BLaER1 (cell line): ENCODE results near the gene ZNF100.
A peak's percentile ranks its signal among the peaks of the same experiment; 100 is the strongest.
"Not testable (repeated sequence)": the region's sequence is repeated elsewhere in the genome, so short reads cannot be mapped to it uniquely, and the experiment has no call there.

Experiments used
- H3K27ac ChIP-seq: shearing (Covaris generic); formaldehyde crosslinking; 2 replicates; pipeline ENCODE4 v1.8.1; 2022
- H3K27me3 ChIP-seq: shearing (Covaris generic); formaldehyde crosslinking; 2 replicates; pipeline ENCODE4 v1.8.1; 2022
- H3K36me3 ChIP-seq: shearing (Covaris generic); formaldehyde crosslinking; 2 replicates; pipeline ENCODE4 v1.8.1; 2022
- H3K4me1 ChIP-seq: shearing (Covaris generic); formaldehyde crosslinking; 2 replicates; pipeline ENCODE4 v1.8.1; 2022
- H3K4me2 ChIP-seq: shearing (Covaris generic); formaldehyde crosslinking; 2 replicates; pipeline ENCODE4 v1.8.1; 2022
- H3K4me3 ChIP-seq: shearing (Covaris generic); formaldehyde crosslinking; 2 replicates; pipeline ENCODE4 v1.8.1; 2022
- H3K9ac ChIP-seq: shearing (Covaris generic); formaldehyde crosslinking; 2 replicates; pipeline ENCODE4 v1.8.1; 2022
- H3K9me3 ChIP-seq: shearing (Covaris generic); formaldehyde crosslinking; 2 replicates; pipeline ENCODE4 v1.8.1; 2022
- H4K20me1 ChIP-seq: shearing (Covaris generic); formaldehyde crosslinking; 2 replicates; pipeline ENCODE4 v1.8.1; 2022
- Cebpa-rat ChIP-seq: shearing (Covaris generic); IDR thresholded peaks from 2 replicates; pipeline ENCODE4 v1.8.1; 2022

ZNF100 gene

DNA sequence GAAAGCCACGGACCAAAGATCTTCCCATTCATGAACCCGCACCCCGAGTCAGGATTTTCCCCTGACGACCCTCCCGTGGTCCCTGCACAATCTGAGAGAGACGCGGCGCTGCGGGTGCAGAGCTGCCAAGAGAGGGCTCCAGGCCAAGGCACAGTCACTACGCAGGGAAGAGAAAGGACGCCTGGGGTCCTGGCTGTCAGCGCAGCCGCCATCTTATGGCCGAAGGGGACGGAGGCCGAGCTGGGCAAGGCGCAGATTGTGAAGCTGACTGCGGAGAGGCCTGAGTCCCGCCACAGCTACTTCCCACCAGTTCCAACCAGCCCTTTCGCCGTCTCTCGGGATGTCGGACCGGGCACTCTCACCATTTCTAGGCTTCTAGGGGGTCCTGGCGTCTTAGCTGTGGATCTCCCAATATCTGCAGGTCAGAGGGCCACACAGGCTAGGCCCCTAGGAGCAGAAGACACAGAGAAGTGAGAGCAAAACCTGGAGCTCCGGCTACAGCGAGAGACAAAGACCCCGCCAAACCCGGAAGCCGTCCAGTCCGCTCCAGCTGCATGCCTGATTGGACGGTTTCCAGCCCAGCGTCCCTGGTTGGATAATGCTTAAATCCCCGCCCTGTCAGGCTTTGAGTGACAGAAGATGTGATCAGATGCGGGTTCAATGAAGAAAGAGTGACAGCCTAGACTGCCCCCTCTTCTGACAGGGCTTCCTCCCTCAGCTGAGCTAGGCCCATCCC, at the start of gene ZNF100:
ZNF100 (minus strand) TSS at position 515 of the 736 bp plus-strand sequence; CDS start at position 365, 150 bp downstream.
- Histone ChIP-seq H3K4me1 (peaks cover 7% of the 10 kb centered on the region; the same call in 1 of the 2 replicates), H3K27ac (peak within 1 kb of the TSS; percentile 92), H3K9ac (peak within 1 kb of the TSS; percentile 94), H3K4me2 (peak within 1 kb of the TSS; percentile 77), H3K27me3 (no peaks in the 10 kb centered on the region), H3K4me3 (peak within 1 kb of the TSS; percentile 76), H4K20me1 (no peaks in the 10 kb centered on the region), H3K9me3 (peaks cover 49% of the 10 kb centered on the region), H3K36me3 (peaks cover 36% of the 10 kb centered on the region)
- TF ChIP-seq Cebpa-rat, result no peak

DNA sequence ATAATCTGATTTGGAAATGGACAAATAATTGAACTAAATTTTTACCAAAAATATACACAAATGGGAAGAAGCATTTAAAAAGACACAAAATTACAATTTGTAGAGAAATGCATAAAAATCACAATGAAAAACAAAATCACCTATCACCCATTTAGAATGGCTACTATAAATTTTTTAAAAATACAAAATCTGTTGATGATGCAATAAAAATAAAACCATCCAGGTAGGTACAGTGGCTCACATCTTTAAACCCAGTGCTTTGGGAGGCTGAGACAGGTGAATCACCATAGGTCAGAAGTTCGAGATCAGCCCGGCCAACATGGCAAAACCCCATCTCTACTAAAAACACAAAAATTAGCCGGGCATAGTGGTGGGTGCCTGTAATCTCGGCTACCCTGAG, 45.1 kb upstream of the ZNF100 start:
- no peaks in the 10 kb centered on the region for H3K4me1 ChIP-seq
- H3K27me3 ChIP-seq, result no peaks in the 10 kb centered on the region
- H3K36me3 ChIP-seq, result peaks cover 98% of the 10 kb centered on the region
- no peak for TF ChIP-seq Cebpa-rat
- H3K4me2 ChIP-seq, result no peak overlapping the region
- H3K27ac ChIP-seq, result no peak overlapping the region
- peaks cover 98% of the 10 kb centered on the region for H3K9me3 ChIP-seq
- peak overlapping the region; percentile 41; the same call in 1 of the 2 replicates for H3K4me3 ChIP-seq
- H3K9ac ChIP-seq, result no peak overlapping the region
- H4K20me1 ChIP-seq, result no peaks in the 10 kb centered on the region

DNA sequence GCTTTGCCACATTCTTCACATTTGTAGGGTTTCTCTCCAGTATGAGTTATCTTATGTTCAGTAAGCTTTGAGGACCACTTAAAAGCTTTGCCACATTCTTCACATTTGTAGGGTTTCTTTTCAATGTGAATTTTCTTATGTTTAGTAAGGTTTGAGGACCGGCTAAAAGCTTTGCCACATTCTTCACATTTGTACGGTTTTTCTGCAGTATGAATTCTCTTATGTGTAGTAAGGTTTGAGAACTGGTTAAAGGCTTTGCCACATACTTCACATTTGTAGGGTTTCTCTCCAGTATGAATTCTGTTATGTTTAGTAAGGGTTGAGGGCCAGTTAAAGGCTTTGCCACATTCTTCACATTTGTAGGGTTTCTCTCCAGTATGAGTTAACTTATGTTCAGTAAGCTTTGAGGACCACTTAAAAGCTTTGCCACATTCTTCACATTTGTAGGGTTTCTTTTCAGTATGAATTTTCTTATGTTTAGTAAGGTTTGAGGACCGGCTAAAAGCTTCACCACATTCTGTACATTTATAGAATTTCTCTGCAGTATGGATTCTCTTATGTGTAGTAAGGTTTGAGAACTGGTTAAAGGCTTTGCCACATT, 41.1 kb upstream of the ZNF100 start:
- H3K9ac ChIP-seq, H4K20me1 ChIP-seq, H3K4me1 ChIP-seq, H3K27me3 ChIP-seq, H3K27ac ChIP-seq, H3K4me2 ChIP-seq: not testable (repeated sequence)
- peak overlapping the region; percentile 38 for H3K4me3 ChIP-seq
- H3K36me3 ChIP-seq, result peaks cover 88% of the 10 kb centered on the region
- H3K9me3 ChIP-seq, result peaks cover 100% of the 10 kb centered on the region

DNA sequence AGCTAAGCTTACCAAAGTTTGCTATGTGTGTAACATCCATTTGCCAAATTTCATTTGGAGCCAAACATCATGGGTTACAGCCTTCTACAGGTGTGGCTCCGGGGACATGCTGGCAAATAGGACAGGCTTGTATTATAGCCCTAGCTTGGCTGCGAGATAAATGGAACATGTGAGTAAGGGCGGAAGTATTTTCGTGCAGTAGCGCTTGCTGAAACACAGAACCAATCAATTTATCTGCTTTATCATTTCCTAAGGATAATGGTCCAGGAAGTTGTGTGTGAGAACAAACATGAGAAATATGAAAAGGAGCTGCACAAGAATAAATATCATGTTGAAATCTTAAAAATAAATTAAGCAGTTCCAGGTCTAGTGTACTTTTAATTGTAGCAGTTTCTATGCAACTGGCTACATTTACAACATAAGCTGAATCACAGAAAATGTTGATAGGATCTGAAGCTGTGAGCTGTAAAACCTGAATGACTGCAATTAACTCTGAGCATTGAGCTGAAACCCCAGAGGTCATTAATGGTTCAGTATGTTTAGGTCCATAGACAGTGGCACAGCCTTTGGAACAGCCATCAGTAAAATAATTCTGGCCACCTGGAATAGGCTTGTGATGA, 22.2 kb upstream of the ZNF100 start:
- no peak overlapping the region for H3K27ac ChIP-seq

DNA sequence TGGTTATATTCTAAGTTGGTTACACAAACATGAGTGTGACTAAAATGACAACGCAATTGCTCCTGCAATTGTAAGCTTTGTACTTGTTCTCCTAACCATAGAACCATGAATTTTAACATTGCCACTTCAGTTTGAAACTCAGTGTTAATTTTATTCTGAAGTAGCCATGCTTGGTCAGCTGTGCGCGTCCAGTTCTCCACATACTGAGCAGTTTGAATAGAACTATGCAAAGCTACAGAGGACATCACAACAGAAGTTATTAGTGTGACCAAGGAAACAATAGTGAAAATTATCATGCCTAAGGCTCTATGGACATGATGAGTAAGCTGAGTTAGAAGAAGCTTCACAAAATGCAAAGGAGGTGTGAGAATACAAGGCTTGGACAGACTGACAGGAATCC, 19.6 kb upstream of the ZNF100 start:
- Histone ChIP-seq H3K9me3 (peaks cover 27% of the 10 kb centered on the region), H3K4me1 (peaks cover 9% of the 10 kb centered on the region; the same call in 1 of the 2 replicates), H3K27me3 (no peaks in the 10 kb centered on the region), H3K27ac (no peak overlapping the region), H3K4me2 (peak overlapping the region; percentile 16; the same call in 1 of the 2 replicates), H3K36me3 (no peaks in the 10 kb centered on the region), H3K4me3 (no peak overlapping the region), H3K9ac (no peak overlapping the region), H4K20me1 (no peaks in the 10 kb centered on the region)
- TF ChIP-seq Cebpa-rat, result no peak

More for the DNA sequence above, 22.2 kb upstream of the ZNF100 start:
- H3K9ac ChIP-seq, result no peak overlapping the region
- no peaks in the 10 kb centered on the region for H4K20me1 ChIP-seq
- H3K36me3 ChIP-seq, result no peaks in the 10 kb centered on the region
- H3K4me1 ChIP-seq, result peaks cover 9% of the 10 kb centered on the region; the same call in 1 of the 2 replicates
- TF ChIP-seq Cebpa-rat, result no peak
- peaks cover 33% of the 10 kb centered on the region for H3K9me3 ChIP-seq
- H3K4me3 ChIP-seq, result no peak overlapping the region
- H3K4me2 ChIP-seq, result no peak overlapping the region
- no peaks in the 10 kb centered on the region for H3K27me3 ChIP-seq

DNA sequence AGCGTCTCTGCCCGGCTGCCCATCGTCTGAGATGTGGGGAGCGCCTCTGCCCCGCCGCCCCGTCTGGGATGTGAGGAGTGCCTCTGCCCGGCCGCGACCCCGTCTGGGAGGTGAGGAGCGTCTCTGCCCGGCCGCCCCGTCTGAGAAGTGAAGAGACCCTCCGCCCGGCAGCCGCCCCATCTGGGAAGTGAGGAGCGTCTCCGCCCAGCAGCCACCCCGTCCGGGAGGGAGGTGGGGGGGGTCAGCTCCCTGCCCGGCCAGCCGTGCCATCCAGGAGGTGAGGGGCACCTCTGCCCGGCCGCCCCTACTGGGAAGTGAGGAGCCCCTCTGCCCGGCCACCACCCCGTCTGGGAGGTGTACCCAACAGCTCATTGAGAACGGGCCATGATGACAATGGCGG, 8.4 kb upstream of the ZNF100 start:
- H3K9ac ChIP-seq, H4K20me1 ChIP-seq, H3K4me2 ChIP-seq, H3K4me3 ChIP-seq, H3K36me3 ChIP-seq, H3K27ac ChIP-seq, H3K4me1 ChIP-seq, H3K27me3 ChIP-seq: not testable (repeated sequence)
- H3K9me3 ChIP-seq, result peaks cover 30% of the 10 kb centered on the region

DNA sequence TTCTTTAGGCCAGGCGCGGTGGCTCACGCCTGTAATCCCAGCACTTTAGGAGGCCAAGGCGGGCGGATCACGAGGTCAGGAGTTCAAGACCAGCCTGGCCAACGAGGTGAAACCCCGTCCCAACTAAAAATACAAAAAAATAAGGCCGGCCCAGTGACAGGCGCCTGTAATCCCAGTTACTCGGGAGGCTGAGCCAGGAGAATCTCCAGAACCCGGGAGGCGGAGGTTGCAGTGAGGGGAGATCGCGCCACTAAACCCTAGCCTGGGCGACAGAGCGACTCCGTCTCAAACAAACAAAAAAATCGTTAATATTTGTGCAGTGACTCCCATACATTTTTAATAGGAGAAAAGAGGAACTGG, 694 bp downstream of the ZNF100 start:
- H3K4me1 ChIP-seq, H3K27me3 ChIP-seq, H4K20me1 ChIP-seq: not testable (repeated sequence)
- peak overlapping the region; percentile 76 for H3K4me3 ChIP-seq
- peak overlapping the region; percentile 92 for H3K27ac ChIP-seq
- H3K36me3 ChIP-seq, result peaks cover 42% of the 10 kb centered on the region
- peak overlapping the region; percentile 94 for H3K9ac ChIP-seq
- peak overlapping the region; percentile 77 for H3K4me2 ChIP-seq
- H3K9me3 ChIP-seq, result peaks cover 54% of the 10 kb centered on the region

DNA sequence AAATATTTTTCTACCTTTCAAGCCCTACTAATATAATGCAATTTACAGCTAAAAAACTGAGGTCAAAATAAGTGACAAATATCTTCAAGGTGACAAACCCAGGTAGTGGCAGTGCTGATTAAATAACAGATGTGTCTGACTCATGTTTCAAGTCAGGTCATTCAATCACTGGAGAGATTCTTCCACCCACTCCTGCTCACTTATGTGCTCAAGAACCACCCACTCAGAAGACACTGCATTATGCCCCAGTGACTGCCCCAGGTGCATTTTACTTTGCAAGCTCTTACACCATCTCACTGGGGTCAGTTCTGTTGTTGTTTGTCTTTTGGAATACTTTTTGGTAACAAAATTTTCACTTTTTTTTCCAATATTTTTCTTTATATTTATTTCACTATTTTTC, 2.2 kb downstream of the ZNF100 start:
- no peak overlapping the region for H3K27ac ChIP-seq
- H4K20me1 ChIP-seq, result no peaks in the 10 kb centered on the region
- H3K27me3 ChIP-seq, result no peaks in the 10 kb centered on the region
- H3K36me3 ChIP-seq, result peaks cover 57% of the 10 kb centered on the region
- H3K9ac ChIP-seq, result no peak overlapping the region
- H3K4me3 ChIP-seq, result peak overlapping the region; percentile 76; the same call in 1 of the 2 replicates
- peaks cover 61% of the 10 kb centered on the region for H3K9me3 ChIP-seq
- peaks cover 7% of the 10 kb centered on the region; the same call in 1 of the 2 replicates for H3K4me1 ChIP-seq
- TF ChIP-seq Cebpa-rat, result no peak
- H3K4me2 ChIP-seq, result no peak overlapping the region

DNA sequence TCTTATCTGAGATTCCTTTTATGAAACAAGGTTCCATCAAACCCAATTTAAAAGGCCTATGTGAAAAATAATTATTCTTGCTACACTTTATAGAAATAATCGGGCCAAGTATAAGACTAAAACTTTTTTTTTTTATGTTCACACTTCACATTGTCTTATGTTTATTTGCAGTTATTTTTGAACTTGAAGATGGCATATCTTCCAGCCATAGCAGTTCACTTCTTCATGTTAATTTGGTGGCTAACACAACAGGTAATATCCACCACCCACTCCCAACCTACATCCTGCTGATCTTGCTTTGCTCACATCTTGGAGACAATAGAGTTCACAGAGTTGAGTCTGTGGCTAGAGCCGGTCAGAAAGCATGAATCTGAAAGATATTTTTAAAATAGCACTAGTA, 5.8 kb downstream of the ZNF100 start:
- peak overlapping the region; percentile 23; the same call in 1 of the 2 replicates for H3K4me3 ChIP-seq
- H3K27me3 ChIP-seq, H3K4me1 ChIP-seq, H3K9ac ChIP-seq, H3K4me2 ChIP-seq, H4K20me1 ChIP-seq, H3K27ac ChIP-seq: not testable (repeated sequence)
- H3K36me3 ChIP-seq, result peaks cover 93% of the 10 kb centered on the region
- H3K9me3 ChIP-seq, result peaks cover 95% of the 10 kb centered on the region

DNA sequence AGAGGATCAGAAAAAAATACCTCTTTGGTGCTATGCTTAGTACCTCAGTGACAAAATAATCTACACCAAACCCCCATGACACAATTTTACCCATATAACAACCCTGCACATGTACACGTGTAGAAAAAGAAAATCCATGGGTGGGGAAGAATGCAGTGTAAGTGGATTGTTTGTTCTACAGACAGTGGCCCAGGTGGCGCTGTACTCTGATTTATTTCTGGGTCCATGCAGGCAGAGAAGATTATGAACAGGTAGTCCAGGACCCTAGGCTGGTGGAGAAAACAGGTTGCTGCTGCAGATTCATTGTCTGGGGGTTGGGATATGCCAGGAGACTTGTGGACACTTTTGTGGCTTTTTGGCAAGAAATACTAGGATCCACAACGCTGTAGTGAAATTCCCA, 9.1 kb downstream of the ZNF100 start:
- H3K36me3 ChIP-seq, result peaks cover 100% of the 10 kb centered on the region

DNA sequence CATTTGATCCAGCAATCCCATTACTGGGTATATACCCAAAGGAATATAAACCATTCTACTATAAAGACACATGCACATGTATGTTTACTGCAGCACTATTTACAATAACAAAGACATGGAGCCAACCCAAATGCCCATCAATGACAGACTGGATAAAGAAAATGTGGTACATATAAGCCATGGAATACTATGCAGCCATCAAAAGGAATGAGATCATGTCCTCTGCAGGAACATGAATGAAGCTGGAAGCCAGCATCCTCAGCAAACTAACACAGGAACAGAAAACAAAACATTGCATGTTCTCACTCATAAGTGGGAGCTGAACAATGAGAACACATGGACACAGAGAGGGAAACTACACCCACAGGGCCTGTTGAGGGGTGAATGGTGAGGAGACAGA, 11.8 kb downstream of the ZNF100 start:
- not testable (repeated sequence) for H3K27me3 ChIP-seq, H3K9ac ChIP-seq, H3K4me1 ChIP-seq, H3K27ac ChIP-seq, H4K20me1 ChIP-seq, H3K4me2 ChIP-seq, H3K4me3 ChIP-seq
- Histone ChIP-seq H3K36me3 (peaks cover 100% of the 10 kb centered on the region), H3K9me3 (peaks cover 100% of the 10 kb centered on the region)

More for the DNA sequence above, 9.1 kb downstream of the ZNF100 start:
- H3K9ac ChIP-seq, result no peak overlapping the region
- H4K20me1 ChIP-seq, result no peaks in the 10 kb centered on the region
- peaks cover 100% of the 10 kb centered on the region for H3K9me3 ChIP-seq
- H3K27me3 ChIP-seq, result no peaks in the 10 kb centered on the region
- no peak overlapping the region for H3K4me2 ChIP-seq
- H3K4me1 ChIP-seq, result no peaks in the 10 kb centered on the region
- no peak overlapping the region for H3K27ac ChIP-seq
- H3K4me3 ChIP-seq, result no peak overlapping the region
- TF ChIP-seq Cebpa-rat, result no peak
